Osteocyte (in vitro differentiated cells): ENCODE measurements around the gene SULT2B1. TPM values are rescaled to one million over a fixed set of nuclear protein-coding genes. Genes with fewer than 3 reads are reported as not detected.

Source experiments
- DNase-seq: peaks from one replicate; pipeline ENCODE4 v3.0.0; 2021; ENCODE audit warnings: mixed read lengths; ENCODE audit not compliant: unreplicated experiment; ENCODE audit errors: extremely low spot score
- H3K27ac Mint-ChIP-seq: one replicate; pipeline ENCODE4 v1.8.0; 2021; ENCODE audit warnings: mild to moderate bottlenecking, mixed read lengths; ENCODE audit not compliant: unreplicated experiment
- H3K27me3 Mint-ChIP-seq: one replicate; pipeline ENCODE4 v1.8.0; 2021; ENCODE audit warnings: mixed read lengths; ENCODE audit not compliant: unreplicated experiment
- H3K36me3 Mint-ChIP-seq: one replicate; pipeline ENCODE4 v1.8.0; 2021; ENCODE audit warnings: mixed read lengths; ENCODE audit not compliant: unreplicated experiment
- H3K4me1 Mint-ChIP-seq: one replicate; pipeline ENCODE4 v1.8.0; 2021; ENCODE audit warnings: mixed read lengths; ENCODE audit not compliant: unreplicated experiment
- H3K4me3 Mint-ChIP-seq: one replicate; pipeline ENCODE4 v1.8.0; 2021; ENCODE audit warnings: mild to moderate bottlenecking, moderate library complexity, mixed read lengths; ENCODE audit not compliant: unreplicated experiment
- H3K9me3 Mint-ChIP-seq: one replicate; pipeline ENCODE4 v1.8.0; 2021; ENCODE audit warnings: mixed read lengths; ENCODE audit not compliant: unreplicated experiment
- total RNA-seq: library from RNA; stranded (reverse); gene quantifications from 2 replicates; pipeline ENCODE4 v1.2.1, GENCODE V29; 2021
- TF ChIP-seq, protein P1 (sequence below): fragments of 200-600 bp; sonication (generic); IDR thresholded peaks from 2 replicates; pipeline ENCODE4 v1.5.0; 2021; ENCODE audit warnings: antibody characterized with exemption, mild to moderate bottlenecking, moderate library complexity

Gene SULT2B1
- total RNA-seq, 1 donor from 2014 or later, result not detected

DNA sequence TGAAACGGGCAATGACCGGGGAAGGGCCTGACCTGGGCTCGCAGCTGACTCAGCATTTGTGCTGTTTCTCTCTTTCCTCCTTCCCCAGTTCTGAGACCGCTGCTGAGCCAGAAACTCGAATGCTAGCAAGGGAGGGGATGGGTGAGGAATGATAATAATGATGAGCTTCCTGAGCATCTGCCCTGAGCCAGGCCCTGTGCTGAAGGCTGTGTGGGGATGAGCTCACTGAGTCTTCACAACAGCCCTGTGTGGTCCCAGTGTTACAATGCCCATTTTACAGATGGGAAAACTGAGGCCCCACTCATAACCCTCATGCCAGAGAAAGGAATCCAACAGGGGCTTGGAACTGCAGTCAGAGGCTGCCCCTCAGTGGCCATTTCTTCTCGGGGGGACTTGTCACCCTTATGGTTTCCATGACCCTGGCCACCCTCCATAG, 8.1 kb downstream of the SULT2B1 start:
- no peaks in the 10 kb centered on the region for H3K9me3 Mint-ChIP-seq
- no peak overlapping the region for H3K27ac Mint-ChIP-seq
- H3K4me1 Mint-ChIP-seq, result peaks cover 4% of the 10 kb centered on the region
- no peak for DNase-seq
- H3K4me3 Mint-ChIP-seq, result no peak overlapping the region
- TF ChIP-seq, protein P1, sequence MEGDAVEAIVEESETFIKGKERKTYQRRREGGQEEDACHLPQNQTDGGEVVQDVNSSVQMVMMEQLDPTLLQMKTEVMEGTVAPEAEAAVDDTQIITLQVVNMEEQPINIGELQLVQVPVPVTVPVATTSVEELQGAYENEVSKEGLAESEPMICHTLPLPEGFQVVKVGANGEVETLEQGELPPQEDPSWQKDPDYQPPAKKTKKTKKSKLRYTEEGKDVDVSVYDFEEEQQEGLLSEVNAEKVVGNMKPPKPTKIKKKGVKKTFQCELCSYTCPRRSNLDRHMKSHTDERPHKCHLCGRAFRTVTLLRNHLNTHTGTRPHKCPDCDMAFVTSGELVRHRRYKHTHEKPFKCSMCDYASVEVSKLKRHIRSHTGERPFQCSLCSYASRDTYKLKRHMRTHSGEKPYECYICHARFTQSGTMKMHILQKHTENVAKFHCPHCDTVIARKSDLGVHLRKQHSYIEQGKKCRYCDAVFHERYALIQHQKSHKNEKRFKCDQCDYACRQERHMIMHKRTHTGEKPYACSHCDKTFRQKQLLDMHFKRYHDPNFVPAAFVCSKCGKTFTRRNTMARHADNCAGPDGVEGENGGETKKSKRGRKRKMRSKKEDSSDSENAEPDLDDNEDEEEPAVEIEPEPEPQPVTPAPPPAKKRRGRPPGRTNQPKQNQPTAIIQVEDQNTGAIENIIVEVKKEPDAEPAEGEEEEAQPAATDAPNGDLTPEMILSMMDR, result peak; percentile 10
- no peaks in the 10 kb centered on the region for H3K36me3 Mint-ChIP-seq
- H3K27me3 Mint-ChIP-seq, result no peaks in the 10 kb centered on the region

GRCh38 chr19:48561412-48561811, 9.4 kb downstream of the SULT2B1 start:
- Mint-ChIP-seq H3K36me3 (no peaks in the 10 kb centered on the region), H3K4me3 (no peak overlapping the region), H3K27ac (no peak overlapping the region), H3K27me3 (no peaks in the 10 kb centered on the region), H3K4me1 (peaks cover 4% of the 10 kb centered on the region), H3K9me3 (no peaks in the 10 kb centered on the region)
- TF ChIP-seq, protein P1, result no peak
- DNase-seq, result no peak

- no peak for DNase-seq
- TF ChIP-seq, protein P1, result no peak
- no peaks in the 10 kb centered on the region for H3K9me3 Mint-ChIP-seq
- H3K4me3 Mint-ChIP-seq, result no peak overlapping the region
- H3K27ac Mint-ChIP-seq, result no peak overlapping the region
- peaks cover 16% of the 10 kb centered on the region for H3K4me1 Mint-ChIP-seq
- no peaks in the 10 kb centered on the region for H3K27me3 Mint-ChIP-seq
- no peaks in the 10 kb centered on the region for H3K36me3 Mint-ChIP-seq
Observed at GRCh38 chr19:48565090-48565489, 13.1 kb downstream of the SULT2B1 start.

DNA sequence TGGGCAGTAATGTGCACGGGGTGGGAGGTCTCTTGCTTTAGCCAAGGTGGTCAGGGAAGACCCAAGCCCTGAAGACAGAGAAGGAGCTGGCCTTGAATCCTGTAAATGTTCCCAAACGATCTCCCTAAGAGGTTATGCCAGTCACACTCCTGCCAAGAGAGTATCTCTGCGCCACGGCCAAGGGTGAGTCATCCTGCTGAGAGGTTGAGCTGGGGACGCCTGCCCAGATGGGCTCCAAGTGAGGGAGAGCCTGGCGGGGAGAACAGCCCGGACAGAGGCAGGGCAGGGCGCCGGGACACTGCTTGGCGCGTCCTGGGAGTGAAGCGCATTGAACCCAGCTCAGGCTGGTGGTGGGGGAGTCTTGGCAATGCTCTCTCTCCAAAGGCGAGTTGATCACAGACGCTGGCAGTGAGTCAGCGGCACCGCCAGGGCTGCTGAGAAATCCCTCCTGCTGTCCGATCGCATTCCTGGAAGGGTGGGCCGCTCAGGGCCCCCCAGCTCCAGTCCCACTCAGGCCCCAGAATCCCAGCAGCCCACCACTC, 16.4 kb downstream of the SULT2B1 start:
- H3K9me3 Mint-ChIP-seq, result no peaks in the 10 kb centered on the region
- TF ChIP-seq, protein P1, result no peak
- no peaks in the 10 kb centered on the region for H3K27me3 Mint-ChIP-seq
- DNase-seq, result peak; percentile 88
- H3K27ac Mint-ChIP-seq, result peak overlapping the region; percentile 70
- H3K4me1 Mint-ChIP-seq, result peaks cover 14% of the 10 kb centered on the region
- peak overlapping the region; percentile 35 for H3K4me3 Mint-ChIP-seq
- no peaks in the 10 kb centered on the region for H3K36me3 Mint-ChIP-seq

DNA sequence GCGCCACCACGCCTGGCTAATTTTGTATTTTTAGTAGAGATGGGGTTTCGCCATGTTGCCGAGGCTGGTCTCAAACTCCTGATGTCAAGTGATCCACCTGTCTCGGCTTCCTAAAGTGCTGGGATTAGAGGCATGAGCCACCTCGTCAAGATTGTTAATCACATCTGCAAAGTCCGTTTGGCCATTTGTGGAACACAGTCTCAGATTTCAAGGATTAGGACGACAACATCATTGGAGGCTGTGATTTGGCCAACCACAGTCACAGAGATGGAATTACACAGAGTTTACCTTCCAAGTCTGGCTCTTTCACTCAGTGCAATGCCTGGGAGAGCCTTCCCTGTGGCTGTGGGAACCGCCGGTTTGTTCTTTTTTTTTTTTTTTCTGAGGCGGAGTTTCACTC, 17.8 kb downstream of the SULT2B1 start:
- TF ChIP-seq, protein P1, result no peak
- no peak overlapping the region for H3K27ac Mint-ChIP-seq
- H3K9me3 Mint-ChIP-seq, result no peaks in the 10 kb centered on the region
- no peak for DNase-seq
- no peaks in the 10 kb centered on the region for H3K36me3 Mint-ChIP-seq
- peaks cover 13% of the 10 kb centered on the region for H3K4me1 Mint-ChIP-seq
- no peaks in the 10 kb centered on the region for H3K27me3 Mint-ChIP-seq
- no peak overlapping the region for H3K4me3 Mint-ChIP-seq
